OCI-LY1 (cell line): ENCODE data around the gene ZNF366.

Experiments used
- EZH2 ChIP-seq: fragments of 200-600 bp; sonication (generic), shearing (Covaris generic); IDR thresholded peaks from 2 replicates; pipeline ENCODE4 v1.8.0; 2017; ENCODE audit warnings: borderline replicate concordance, mixed run types, mild to moderate bottlenecking, antibody characterized with exemption, low read length, moderate library complexity, mixed read lengths
- TF ChIP-seq, protein P1 (sequence below): fragments of 200-600 bp; sonication (generic), shearing (Covaris generic); IDR thresholded peaks from 2 replicates; pipeline ENCODE4 v1.5.1; 2017; ENCODE audit warnings: mild to moderate bottlenecking, antibody characterized with exemption, low read length, moderate library complexity, mixed read lengths

DNA sequence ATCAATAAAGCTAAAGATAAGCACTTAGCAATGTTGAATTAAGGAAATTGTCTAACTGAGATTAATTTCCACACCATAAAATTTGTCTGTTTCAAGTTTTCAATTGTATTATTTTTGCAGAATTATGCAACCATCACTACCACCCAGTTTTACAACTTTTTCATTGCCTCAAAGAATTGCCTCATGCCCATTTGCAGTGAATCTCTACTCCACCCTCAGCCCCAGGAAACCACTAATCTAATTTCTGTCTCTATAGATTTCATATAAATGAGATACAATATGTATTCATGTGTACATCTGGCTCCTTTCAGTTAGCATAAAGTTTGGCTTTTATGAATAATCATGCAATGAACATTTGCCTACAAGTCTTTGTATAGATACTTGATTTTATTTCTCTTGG is 114.2 kb downstream of the ZNF366 start:
- TF ChIP-seq, protein P1, sequence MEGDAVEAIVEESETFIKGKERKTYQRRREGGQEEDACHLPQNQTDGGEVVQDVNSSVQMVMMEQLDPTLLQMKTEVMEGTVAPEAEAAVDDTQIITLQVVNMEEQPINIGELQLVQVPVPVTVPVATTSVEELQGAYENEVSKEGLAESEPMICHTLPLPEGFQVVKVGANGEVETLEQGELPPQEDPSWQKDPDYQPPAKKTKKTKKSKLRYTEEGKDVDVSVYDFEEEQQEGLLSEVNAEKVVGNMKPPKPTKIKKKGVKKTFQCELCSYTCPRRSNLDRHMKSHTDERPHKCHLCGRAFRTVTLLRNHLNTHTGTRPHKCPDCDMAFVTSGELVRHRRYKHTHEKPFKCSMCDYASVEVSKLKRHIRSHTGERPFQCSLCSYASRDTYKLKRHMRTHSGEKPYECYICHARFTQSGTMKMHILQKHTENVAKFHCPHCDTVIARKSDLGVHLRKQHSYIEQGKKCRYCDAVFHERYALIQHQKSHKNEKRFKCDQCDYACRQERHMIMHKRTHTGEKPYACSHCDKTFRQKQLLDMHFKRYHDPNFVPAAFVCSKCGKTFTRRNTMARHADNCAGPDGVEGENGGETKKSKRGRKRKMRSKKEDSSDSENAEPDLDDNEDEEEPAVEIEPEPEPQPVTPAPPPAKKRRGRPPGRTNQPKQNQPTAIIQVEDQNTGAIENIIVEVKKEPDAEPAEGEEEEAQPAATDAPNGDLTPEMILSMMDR: no peak
- no peak for TF ChIP-seq EZH2
